DMS153 (cell line): ENCODE data around the gene MRGPRD.

Experiments used
- DNase-seq: peaks from one replicate; lab custom pipeline; 2025; lab: John Stamatoyannopoulos, UW

The MRGPRD gene

DNA sequence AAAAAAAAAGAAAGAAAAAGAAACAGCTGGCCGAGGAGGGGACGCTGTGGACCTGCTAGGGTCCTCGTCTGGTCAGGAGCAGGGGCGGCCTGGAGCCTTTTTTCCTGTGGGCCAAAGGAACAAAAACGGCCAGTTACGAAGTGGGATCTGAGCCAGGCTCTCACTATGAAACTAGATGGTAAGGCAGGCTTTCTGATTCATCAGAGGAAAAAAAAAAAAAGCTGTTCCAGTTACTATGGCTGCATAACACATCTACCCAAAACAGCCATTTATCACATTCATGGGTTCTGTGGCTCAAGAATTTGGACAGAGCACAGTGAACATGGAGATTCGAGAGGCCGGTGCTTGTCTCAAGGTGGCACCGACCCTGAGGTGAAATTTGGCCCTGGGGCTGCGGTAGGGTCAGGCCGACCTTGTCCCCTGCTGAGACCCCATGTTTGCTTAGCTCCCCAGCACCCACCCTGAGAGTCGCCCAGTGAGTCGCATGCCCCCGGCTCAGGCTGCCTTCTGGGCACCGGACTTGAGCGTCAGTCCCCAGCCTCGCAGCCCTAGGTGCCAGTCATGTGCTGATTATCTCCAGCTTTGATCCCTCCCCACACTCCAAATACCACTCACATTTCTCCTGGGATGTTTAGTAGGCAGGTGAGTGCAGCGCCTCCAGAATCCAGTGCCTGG lies 34.2 kb downstream of the MRGPRD start:
- DNase-seq, result no peak

DNA sequence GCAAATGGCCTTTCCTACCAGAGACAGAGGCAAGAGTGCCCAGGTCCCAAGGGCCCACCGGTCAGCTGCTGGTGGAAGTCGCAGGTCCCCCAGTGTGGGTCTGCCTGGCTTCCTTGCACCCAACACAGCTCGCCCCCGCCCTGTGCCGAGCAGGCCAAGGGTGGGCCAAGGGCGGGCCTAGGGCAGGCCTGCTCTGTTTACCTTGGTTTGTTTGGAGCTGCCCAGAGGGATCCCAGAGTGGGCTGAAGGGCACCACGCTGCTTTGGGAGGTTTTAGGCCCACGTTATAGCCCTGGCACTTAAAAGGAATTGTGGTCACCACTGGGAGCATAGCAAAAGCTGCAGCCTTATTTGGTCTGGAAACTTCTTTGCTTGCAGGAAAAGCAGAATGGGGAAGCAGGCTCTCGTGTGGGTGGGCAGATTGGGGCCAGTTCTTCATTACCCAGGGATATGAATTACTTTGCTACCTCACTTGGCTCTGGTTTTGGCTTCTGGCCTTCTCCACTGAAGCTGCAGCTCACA lies 38.0 kb downstream of the MRGPRD start:
- no peak for DNase-seq

GRCh38 chr11:68942095-68942620 lies 38.6 kb downstream of the MRGPRD start:
- DNase-seq, result no peak

- no peak for DNase-seq
Observed at GRCh38 chr11:68941324-68942094, 39.3 kb downstream of the MRGPRD start.

DNA sequence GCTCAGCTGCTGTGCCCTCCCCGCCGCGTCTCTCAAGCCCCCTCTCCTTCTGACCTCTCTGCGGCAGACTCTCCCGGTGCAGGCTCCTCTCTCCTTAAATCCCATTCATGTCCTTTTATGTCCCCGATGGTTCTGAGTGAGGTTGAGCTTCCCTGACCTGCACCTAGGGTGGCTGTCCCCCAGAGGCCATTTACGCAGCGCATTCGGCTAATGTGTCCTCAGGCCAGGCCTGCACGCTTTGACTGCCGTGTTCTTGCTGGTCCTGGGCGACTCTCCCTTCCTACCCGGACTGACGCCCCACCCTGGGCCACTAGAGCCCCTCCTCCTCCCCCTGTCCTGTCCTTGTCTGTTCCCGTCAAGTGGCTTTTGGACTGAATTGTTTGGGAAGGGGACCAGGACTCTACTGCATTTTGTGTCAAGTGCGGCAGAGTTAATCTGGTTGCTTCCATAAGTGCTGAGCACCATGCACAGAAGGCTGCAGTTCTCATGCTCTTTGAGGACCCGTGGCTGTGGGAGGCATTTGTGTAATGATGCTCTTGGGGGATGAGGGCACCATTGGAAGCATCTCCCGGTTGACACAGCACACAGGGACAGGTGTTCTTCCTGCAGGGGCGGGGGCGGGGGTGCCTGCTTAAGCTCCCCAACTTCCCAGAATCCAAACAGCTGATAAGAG lies 40.0 kb downstream of the MRGPRD start:
- no peak for DNase-seq

DNA sequence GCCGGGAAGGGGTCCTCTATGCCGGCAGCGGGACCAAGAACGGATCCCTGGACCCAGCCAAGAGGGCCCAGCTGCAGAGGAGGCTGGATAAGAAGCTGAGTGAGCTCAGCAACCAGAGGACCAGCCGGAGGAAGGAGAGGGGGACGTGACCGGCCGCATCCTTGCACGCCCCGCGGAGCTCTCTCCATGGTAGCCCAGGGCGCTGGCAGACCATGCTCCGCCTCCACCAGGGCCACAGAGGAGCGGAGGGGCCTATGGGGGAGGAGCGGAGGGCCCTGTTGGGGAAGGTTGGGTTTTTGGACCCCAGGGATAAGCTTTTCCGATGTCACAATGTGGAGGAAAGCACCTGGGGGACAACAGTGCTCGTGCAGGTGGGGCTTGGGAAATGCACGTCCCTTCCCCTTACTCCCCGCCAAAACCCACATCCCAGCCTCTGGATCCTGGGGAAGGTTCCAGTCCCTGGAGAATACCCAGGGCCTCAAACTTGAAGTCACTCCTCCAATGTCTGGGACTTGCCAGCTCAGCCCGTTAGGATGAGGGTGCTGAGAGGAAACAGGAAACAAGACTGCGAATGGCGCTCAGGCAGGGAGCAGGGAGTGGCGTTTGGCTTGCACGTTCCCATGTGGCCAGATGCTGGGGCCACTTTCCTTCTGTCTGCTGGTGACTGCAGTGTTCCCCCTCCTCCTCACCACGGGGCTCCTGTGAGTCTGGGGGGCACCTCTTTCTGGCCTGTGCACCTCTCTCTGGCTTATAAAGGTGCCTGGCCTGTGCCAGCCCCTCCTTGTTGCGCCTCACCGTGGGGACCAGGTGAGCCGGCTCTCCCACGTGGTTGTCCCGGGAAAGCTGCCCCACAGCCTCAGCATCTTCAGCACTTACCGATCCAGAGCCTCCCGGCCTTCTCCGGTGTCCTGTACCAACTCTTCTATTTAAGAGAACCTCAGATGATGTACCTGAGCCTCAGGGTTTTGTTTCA lies 40.9 kb downstream of the MRGPRD start:
- DNase-seq, result no peak

DNA sequence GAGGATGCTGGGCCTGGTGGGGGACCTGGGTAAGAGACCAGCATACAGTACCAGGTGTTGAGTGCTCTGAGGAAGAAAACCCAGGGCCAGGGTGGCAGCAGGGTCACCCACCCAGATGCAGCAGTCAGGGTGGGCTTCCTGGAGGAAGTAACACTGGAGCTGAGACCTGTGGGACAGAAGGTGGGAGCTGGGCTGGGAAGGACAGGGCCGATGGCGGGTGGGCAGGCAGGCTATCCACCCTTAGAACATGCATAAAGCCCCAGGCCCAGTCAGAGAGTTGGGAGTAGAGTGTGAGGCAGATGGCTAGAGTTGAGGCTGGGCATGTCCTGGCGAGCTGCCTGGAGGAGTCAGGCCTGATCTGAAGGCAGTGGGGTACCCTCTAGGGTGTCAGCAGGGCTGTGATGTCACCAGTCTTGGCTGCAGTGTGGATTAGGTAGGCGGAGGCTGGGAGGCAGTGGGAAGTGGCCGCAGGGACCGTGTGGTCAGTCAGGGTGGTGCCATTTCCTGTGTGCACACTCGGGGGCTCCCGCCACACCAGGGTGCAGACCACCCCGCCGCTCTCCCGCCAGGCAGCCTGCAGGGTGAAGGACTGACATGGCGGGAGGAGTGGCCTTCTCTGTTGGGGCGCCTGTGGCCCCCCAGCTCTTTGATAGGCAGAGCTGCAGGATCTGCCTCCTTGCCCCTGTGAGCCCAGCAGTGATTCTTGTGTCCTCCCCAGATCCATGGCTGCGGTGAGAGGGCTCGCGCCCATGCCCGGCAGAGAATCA lies 41.8 kb downstream of the MRGPRD start:
- DNase-seq, result no peak

- no peak for DNase-seq
Observed at GRCh38 chr11:68938088-68938487, 42.7 kb downstream of the MRGPRD start.

- no peak for DNase-seq
Observed at GRCh38 chr11:68936676-68937620, 43.8 kb downstream of the MRGPRD start.

DNA sequence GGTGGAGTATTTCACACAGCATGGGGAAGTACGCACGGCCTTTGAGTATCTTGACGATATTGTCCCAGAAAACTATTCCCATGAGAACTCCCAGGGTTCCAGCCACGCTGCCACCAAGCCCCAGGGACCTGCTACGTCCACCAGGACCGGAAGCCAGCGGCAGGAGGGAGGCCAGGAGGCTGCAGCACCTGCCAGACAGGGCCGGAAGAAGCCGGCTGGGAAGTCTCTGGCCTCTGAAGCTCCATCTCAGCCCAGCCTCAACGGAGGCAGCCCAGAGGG lies 44.5 kb downstream of the MRGPRD start:
- no peak for DNase-seq

DNA sequence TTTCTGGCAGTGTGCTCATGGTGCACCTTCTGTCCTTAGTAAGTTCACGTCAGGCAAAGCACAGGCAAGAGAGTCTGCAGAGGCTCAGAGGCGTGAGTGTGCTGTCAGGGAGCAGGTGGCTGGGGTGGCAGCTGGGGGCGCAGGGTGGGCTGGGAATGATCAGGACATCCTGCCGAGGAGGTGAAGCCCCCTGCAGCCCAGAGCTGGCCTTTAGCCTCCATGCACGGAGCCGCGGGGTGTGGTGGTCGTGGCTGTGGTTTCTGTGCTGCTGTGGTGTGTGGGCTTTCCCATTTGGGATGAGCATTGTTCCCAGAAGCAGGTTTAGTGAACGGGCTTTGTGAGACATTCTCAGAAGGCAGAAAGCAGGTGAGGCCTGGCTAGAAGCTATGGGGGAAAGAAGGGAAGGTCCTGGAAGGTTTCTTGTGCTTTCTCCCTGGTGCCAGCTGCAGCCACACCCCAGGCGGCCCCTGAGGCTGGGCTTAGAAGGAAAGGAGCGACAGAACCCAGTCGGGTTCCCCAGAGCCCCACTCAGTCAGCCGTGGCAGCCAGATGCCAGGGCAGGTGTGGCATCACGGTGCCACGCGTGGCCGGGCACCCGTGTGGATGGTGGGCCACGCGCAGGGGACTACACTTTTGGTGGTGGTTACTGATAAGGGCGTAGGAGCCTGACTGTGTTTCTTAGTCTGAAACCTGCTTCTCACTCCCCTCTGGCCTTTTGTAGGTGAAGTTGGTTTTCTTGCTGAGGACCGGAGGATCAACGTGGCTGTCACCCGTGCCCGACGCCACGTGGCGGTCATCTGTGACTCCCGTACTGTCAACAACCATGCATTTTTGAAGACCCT lies 45.0 kb downstream of the MRGPRD start:
- DNase-seq, result no peak

DNA sequence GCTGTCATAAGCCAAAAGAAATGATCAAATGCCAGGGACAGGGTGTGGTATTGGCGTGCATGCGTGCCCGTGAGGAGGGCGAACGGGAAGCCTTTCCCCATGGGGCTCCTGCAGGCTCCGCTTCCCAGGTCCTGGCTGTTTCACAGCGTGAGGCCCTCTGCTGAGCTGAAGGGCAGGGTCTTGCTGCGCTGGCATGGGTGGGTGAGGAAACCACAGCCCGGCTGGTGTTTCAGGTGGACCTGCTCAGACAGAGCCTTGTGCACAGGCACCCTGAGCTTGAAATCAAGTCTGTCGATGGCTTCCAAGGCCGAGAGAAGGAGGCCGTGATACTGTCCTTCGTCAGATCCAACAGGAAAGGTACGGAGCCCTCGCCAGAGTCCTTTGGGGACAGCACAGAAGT lies 45.7 kb downstream of the MRGPRD start:
- no peak for DNase-seq

GRCh38 chr11:68934666-68935065 lies 46.1 kb downstream of the MRGPRD start:
- no peak for DNase-seq

- no peak for DNase-seq
Observed at GRCh38 chr11:68934321-68934645, 46.5 kb downstream of the MRGPRD start.

DNA sequence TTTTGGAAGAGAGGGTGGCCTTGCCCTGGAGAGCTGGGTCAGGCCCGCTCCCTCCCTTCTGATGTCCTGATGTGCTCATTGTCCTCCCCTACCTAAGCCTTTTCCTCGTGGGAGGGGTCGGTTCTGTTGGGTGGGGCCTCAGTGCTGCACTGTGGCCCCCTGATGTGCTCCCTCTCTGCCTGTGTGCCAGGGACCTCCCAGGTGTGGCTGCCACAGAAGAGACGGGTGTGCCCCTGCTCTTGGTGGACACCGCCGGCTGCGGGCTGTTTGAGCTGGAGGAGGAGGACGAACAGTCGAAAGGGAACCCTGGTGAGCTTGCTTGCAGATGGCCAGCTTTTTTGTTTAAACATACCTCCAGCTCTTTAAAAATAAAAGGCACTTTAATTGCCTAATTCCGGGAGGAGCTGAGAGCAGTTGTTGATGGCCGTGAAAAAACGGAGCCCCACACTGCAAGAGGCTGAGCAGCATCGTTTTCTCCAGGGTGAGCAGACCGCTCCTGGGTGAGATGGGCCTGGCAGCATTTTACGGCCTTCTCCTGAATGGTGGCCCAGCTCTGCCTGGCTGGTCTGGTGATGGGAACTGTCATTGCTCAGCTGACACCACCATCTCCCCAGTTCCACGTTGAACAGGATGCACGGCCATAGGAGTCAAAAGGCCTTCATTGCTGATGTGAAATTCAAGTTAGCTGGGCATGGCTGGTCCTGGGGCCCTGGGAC lies 47.0 kb downstream of the MRGPRD start:
- no peak for DNase-seq

DNA sequence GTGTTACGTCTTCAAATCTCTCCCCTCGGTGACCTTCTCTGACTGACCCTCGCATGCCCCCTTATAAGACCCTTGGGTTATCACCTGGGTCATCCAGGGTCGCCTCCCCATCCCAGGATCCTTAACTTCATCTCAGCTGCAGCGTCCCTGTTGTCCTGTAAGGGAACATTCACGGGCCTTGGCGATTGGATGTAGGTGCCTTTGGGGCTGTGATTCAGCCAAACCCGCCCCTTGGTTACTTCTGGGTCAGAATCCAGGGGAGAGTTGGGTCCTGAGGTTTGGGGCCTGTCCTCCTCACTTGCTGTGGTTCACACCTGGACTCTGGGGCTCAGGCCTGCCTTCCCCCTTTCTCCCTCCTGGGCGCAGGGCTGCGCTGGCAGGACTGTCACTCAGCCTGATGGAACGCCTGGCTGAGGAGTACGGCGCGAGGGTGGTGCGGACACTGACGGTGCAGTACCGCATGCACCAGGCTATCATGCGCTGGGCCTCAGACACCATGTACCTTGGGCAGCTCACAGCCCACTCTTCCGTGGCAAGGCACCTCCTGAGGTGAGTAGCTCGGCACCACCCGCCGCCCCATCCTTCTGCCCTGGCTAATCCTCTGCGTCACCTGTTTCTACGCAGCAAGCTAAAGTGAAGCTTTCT lies 47.7 kb downstream of the MRGPRD start:
- no peak for DNase-seq

DNA sequence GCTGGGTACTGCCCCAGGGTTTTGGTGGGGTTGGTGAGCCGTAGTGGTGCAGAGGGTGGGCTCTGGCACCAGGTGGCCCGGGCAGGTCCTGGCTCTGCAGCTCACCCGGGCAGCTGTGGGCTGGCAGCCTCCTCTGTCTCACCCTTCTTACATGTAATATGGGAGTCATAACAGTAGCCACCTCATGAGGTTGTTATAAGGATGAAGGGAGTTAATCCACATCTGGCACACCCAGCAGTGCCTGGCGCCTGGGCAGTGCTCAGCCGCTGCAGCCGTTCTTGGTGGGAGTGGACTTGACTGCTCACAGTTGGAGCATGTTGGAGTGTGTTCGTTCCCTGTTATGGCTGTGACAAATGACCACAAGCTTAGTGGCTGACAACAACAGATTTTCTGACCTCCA lies 48.4 kb downstream of the MRGPRD start:
- no peak for DNase-seq

DNA sequence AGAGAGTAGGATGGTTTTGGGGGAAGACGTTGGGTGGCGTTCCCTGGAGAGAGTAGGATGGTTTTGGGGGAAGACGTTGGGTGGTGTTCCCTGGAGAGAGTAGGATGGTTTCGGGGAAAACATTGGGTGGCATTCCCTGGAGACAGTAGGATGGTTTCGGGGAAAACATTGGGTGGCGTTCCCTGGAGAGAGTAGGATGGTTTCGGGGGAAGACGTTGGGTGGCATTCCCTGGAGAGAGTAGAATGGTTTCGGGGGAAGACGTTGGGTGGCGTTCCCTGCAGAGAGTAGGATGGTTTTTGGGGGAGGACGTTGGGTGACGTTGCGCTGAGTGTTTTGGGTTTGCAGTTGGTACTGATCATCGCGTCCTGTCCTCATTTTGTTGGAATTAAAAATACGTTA lies 48.9 kb downstream of the MRGPRD start:
- no peak for DNase-seq
